HepG2 (cell line): ENCODE measurements around the gene ANKS1A. TPM values are rescaled to one million over a fixed set of nuclear protein-coding genes. Genes with fewer than 3 reads are reported as not detected.

Experiments used
- BCL3 ChIP-seq: sonication (generic); formaldehyde crosslinking; IDR thresholded peaks from 2 replicates; pipeline ENCODE4 v1.5.1; 2020; ENCODE audit warnings: mild to moderate bottlenecking, missing genetic modification reagents, moderate library complexity
- BCL6 ChIP-seq: IDR thresholded peaks from 2 replicates; pipeline ENCODE4 v1.6.1; 2016; ENCODE audit warnings: missing genetic modification reagents, missing compliant biosample characterization
- BRCA1 ChIP-seq: sonication (generic); formaldehyde crosslinking; IDR thresholded peaks from 2 replicates; pipeline ENCODE4 v1.4.0; 2020; ENCODE audit warnings: missing genetic modification reagents
- KMT2B ChIP-seq: IDR thresholded peaks from 2 replicates; pipeline ENCODE4 v1.6.1; 2016; ENCODE audit warnings: missing genetic modification reagents, missing compliant biosample characterization
- MIER2 ChIP-seq: IDR thresholded peaks from 2 replicates; pipeline ENCODE4 v1.6.1; 2016; ENCODE audit warnings: missing biosample characterization, missing genetic modification reagents
- NR2F2 ChIP-seq: IDR thresholded peaks from 2 replicates; pipeline ENCODE4 v1.6.1; 2012; ENCODE audit warnings: low read depth, inconsistent platforms, borderline replicate concordance
- RNF219 ChIP-seq: sonication (generic); formaldehyde crosslinking; IDR thresholded peaks from 2 replicates; pipeline ENCODE4 v1.5.0; 2020; ENCODE audit warnings: mild to moderate bottlenecking, missing genetic modification reagents
- ZNF121 ChIP-seq: sonication (generic); formaldehyde crosslinking; IDR thresholded peaks from 2 replicates; pipeline ENCODE4 v1.5.0; 2020; ENCODE audit warnings: mild to moderate bottlenecking, missing genetic modification reagents
- ZNF281 ChIP-seq: sonication (generic); formaldehyde crosslinking; IDR thresholded peaks from 2 replicates; pipeline ENCODE4 v1.4.0; 2020; ENCODE audit warnings: missing genetic modification reagents, borderline replicate concordance
- polyA plus RNA-seq, 8 experiments: library from polyadenylated mRNA; depleted of rRNA in 3 of 8; stranded (reverse) in 7 of 8; unstranded in 1 of 8; fragments of >200 nt; fragmentation: Illumina TruSeq in 4 of 8; extraction: Trizol in 4 of 8; gene quantifications; 2 replicates each; pipeline versions ENCODE4 v1.2.1 to v1.2.3, GENCODE V29; 2011 to 2016; ENCODE audit warnings: low read depth in 4 of 8, missing spikeins in 1 of 8, mixed read lengths in 1 of 8; ENCODE audit not compliant: insufficient read depth in 1 of 8
- total RNA-seq, 5 experiments: library from RNA; depleted of rRNA; stranded (reverse); fragments of >200 nt; fragmentation: Illumina TruSeq; extraction: Trizol; gene quantifications; 2 replicates each; pipeline ENCODE4 v1.2.3, GENCODE V29; 2016; ENCODE audit warnings: low read depth in 1 of 5

The ANKS1A gene
- total and polyA plus RNA-seq, 2 of the 13 experiments (the other 11 are each of a cell fraction or from before 2014, with no cell fraction given), result 7.2 to 15.1 TPM

- TF ChIP-seq BRCA1 (CRISPR knock-in tag), result no peak
- TF ChIP-seq ZNF281 (CRISPR knock-in tag), result peak; percentile 47; the same call in 1 of the 2 replicates
- peak; percentile 73; the same call in 1 of the 2 replicates for TF ChIP-seq BCL3 (CRISPR knock-in tag)
- no peak for TF ChIP-seq RNF219 (CRISPR knock-in tag)
- TF ChIP-seq BCL6 (CRISPR knock-in tag), result peak; percentile 43; the same call in 1 of the 2 replicates
- TF ChIP-seq NR2F2, result no peak
- TF ChIP-seq ZNF121, result 0 out of 2 replicates have a peak, but pooled peaks have one; percentile 22
- peak; percentile 48 for TF ChIP-seq MIER2
- TF ChIP-seq KMT2B, result peak; percentile 100
Observed at GRCh38 chr6:34887753-34888513, 1.1 kb upstream of the ANKS1A start, which contains the start of gene TAF11 (continued).
